Measurements from ENCODE around the gene ATXN3L. TPM values are rescaled to one million over a fixed set of nuclear protein-coding genes. Genes with fewer than 3 reads are reported as not detected.

Gene ATXN3L
- total and polyA plus RNA-seq, 9 donors: not detected

GRCh38 chrX:13364230-13364857, 44.5 kb upstream of the ATXN3L start:
- TF ChIP-seq EP300 (IDR thresholded peaks at IDR 0.05) (no peak), POLR2A (IDR thresholded peaks at IDR 0.05) (no peak), CTCF (IDR thresholded peaks at IDR 0.05) (no peak)
- Histone ChIP-seq H3K27me3 (no peaks in the 10 kb centered on the region), H3K4me1 (ENCODE audit: insufficient read depth) (no peaks in the 10 kb centered on the region), H3K27ac (no peak overlapping the region), H3K4me3 (no peak overlapping the region), H3K36me3 (no peaks in the 10 kb centered on the region), H3K9me3 (no peaks in the 10 kb centered on the region)
- intact Hi-C loops (cut with DNase I): no loop called here
- 70 to 82% (median 78%) methylated on average over 4 of the region's 4 CpGs for WGBS, 3 donors
- DNase-seq: no peak

- Histone ChIP-seq H3K27me3 (no peaks in the 10 kb centered on the region), H3K36me3 (no peaks in the 10 kb centered on the region), H3K4me3 (no peak overlapping the region), H3K27ac (no peak overlapping the region), H3K9me3 (no peaks in the 10 kb centered on the region), H3K4me1 (ENCODE audit: insufficient read depth) (no peaks in the 10 kb centered on the region)
- WGBS, 3 donors: 29 to 42% (median 33%) methylated on average over 1 of the region's 1 CpG
- no peak for DNase-seq
- TF ChIP-seq POLR2A (IDR thresholded peaks at IDR 0.05): no peak
- no peak for TF ChIP-seq CTCF (IDR thresholded peaks at IDR 0.05)
- TF ChIP-seq EP300 (IDR thresholded peaks at IDR 0.05): no peak
- intact Hi-C loops (cut with DNase I): no loop called here
Observed at GRCh38 chrX:13360146-13360545, 40.3 kb upstream of the ATXN3L start.

GRCh38 chrX:13357925-13358324, 38.1 kb upstream of the ATXN3L start:
- no peaks in the 10 kb centered on the region for H3K9me3 ChIP-seq
- DNase-seq: no peak
- 43 to 48% (median 46%) methylated on average over 1 of the region's 1 CpG for WGBS, 3 donors
- no peaks in the 10 kb centered on the region for H3K36me3 ChIP-seq
- intact Hi-C loops (cut with DNase I): no loop called here
- H3K4me1 ChIP-seq (ENCODE audit: insufficient read depth): no peaks in the 10 kb centered on the region
- no peaks in the 10 kb centered on the region for H3K27me3 ChIP-seq
- H3K27ac ChIP-seq: no peak overlapping the region
- no peak for TF ChIP-seq EP300 (IDR thresholded peaks at IDR 0.05)
- no peak for TF ChIP-seq POLR2A (IDR thresholded peaks at IDR 0.05)
- no peak for TF ChIP-seq CTCF (IDR thresholded peaks at IDR 0.05)
- H3K4me3 ChIP-seq: no peak overlapping the region

GRCh38 chrX:13346646-13347045, 26.8 kb upstream of the ATXN3L start:
- WGBS, 3 donors: 77 to 83% (median 79%) methylated on average over 2 of the region's 2 CpGs
- TF ChIP-seq EP300 (IDR thresholded peaks at IDR 0.05) (no peak), POLR2A (IDR thresholded peaks at IDR 0.05) (no peak), CTCF (IDR thresholded peaks at IDR 0.05) (no peak)
- Histone ChIP-seq H3K4me3 (no peak overlapping the region), H3K4me1 (ENCODE audit: insufficient read depth) (no peaks in the 10 kb centered on the region), H3K36me3 (no peaks in the 10 kb centered on the region), H3K9me3 (no peaks in the 10 kb centered on the region), H3K27ac (no peak overlapping the region), H3K27me3 (no peaks in the 10 kb centered on the region)
- intact Hi-C loops (cut with DNase I): no loop called here
- DNase-seq: no peak

Data from ovary (tissue), 9 donors.